ENCODE results near the gene LEMD1. TPM values are rescaled to one million over a fixed set of nuclear protein-coding genes. Genes with fewer than 3 reads are reported as not detected.

LEMD1 gene
- polyA plus RNA-seq, 1 donor from 2014 or later, result 67.6 TPM

DNA sequence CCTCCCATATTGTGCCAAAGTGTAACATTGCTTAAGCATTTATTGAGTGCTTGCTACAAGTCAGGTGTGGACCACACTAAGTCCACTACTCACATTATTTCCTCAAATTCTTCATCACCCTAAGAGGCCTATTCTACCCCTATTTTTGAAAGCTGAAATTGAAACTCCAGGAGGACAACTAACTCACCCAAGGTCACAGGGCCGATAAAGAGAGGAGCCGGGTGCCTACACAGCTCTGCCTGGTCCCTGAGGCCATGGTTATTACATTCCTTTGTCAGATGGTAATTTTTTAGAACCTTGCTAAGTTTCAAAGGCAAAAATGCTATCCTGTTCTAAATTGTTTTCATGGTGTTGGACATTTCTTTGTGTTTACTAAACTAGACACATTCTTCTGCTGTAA, 41.0 kb downstream of the LEMD1 start:
- Histone ChIP-seq H3K9ac (ENCODE audit: low read length) (no peak overlapping the region), H3F3A (ENCODE audit: insufficient read depth, low read length, poor library complexity, severe bottlenecking) (no peaks in the 10 kb centered on the region)
- TF ChIP-seq, protein P1, sequence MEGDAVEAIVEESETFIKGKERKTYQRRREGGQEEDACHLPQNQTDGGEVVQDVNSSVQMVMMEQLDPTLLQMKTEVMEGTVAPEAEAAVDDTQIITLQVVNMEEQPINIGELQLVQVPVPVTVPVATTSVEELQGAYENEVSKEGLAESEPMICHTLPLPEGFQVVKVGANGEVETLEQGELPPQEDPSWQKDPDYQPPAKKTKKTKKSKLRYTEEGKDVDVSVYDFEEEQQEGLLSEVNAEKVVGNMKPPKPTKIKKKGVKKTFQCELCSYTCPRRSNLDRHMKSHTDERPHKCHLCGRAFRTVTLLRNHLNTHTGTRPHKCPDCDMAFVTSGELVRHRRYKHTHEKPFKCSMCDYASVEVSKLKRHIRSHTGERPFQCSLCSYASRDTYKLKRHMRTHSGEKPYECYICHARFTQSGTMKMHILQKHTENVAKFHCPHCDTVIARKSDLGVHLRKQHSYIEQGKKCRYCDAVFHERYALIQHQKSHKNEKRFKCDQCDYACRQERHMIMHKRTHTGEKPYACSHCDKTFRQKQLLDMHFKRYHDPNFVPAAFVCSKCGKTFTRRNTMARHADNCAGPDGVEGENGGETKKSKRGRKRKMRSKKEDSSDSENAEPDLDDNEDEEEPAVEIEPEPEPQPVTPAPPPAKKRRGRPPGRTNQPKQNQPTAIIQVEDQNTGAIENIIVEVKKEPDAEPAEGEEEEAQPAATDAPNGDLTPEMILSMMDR (IDR thresholded peaks at IDR 0.05; ENCODE audit: poor library complexity, severe bottlenecking), result no peak
- TF ChIP-seq EP300 (conservative IDR thresholded peaks at IDR 0.05; ENCODE audit: poor library complexity, severe bottlenecking) (no peak), RAD21 (conservative IDR thresholded peaks at IDR 0.05) (no peak), MXI1 (conservative IDR thresholded peaks at IDR 0.05; ENCODE audit: poor library complexity, severe bottlenecking) (no peak), SMC3 (conservative IDR thresholded peaks at IDR 0.05; ENCODE audit: poor library complexity) (no peak), POLR2AphosphoS5 (IDR thresholded peaks at IDR 0.05) (no peak), EZH2 (IDR thresholded peaks at IDR 0.05; ENCODE audit: borderline replicate concordance, insufficient read depth, low read length, poor library complexity, severe bottlenecking) (no peak), TAF1 (IDR thresholded peaks at IDR 0.05; ENCODE audit: low read depth) (no peak)
- TF ChIP-seq, protein P2, sequence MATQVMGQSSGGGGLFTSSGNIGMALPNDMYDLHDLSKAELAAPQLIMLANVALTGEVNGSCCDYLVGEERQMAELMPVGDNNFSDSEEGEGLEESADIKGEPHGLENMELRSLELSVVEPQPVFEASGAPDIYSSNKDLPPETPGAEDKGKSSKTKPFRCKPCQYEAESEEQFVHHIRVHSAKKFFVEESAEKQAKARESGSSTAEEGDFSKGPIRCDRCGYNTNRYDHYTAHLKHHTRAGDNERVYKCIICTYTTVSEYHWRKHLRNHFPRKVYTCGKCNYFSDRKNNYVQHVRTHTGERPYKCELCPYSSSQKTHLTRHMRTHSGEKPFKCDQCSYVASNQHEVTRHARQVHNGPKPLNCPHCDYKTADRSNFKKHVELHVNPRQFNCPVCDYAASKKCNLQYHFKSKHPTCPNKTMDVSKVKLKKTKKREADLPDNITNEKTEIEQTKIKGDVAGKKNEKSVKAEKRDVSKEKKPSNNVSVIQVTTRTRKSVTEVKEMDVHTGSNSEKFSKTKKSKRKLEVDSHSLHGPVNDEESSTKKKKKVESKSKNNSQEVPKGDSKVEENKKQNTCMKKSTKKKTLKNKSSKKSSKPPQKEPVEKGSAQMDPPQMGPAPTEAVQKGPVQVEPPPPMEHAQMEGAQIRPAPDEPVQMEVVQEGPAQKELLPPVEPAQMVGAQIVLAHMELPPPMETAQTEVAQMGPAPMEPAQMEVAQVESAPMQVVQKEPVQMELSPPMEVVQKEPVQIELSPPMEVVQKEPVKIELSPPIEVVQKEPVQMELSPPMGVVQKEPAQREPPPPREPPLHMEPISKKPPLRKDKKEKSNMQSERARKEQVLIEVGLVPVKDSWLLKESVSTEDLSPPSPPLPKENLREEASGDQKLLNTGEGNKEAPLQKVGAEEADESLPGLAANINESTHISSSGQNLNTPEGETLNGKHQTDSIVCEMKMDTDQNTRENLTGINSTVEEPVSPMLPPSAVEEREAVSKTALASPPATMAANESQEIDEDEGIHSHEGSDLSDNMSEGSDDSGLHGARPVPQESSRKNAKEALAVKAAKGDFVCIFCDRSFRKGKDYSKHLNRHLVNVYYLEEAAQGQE (IDR thresholded peaks at IDR 0.05; ENCODE audit: borderline replicate concordance), result no peak

DNA sequence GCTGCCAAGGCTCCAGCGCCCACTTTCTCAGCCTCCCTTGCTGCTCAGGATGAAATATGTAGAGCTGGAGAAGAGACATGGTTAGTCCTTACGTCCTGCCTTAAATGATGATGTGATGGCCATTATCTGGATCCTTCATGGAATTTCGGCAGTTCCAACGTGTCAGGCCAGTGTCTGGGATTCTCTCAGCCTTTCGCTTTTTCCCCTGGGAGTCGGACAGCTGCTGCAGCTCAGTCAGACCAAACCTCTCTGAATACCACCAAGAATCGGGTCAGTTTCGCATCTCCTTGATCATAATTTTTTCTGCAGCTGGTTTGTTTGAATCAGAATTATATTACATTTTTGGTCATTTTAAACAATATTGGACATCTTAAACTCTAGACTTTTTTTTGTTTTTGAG, 42.8 kb downstream of the LEMD1 start:
- H4K20me1 ChIP-seq (ENCODE audit: insufficient read depth), result no peaks in the 10 kb centered on the region
- H3K36me3 ChIP-seq (ENCODE audit: insufficient read depth, low read length), result no peaks in the 10 kb centered on the region
- H3K9me3 ChIP-seq (ENCODE audit: low read length), result no peaks in the 10 kb centered on the region
- H3K4me2 ChIP-seq (ENCODE audit: low read length), result no peak overlapping the region
- no peak overlapping the region for H3K27ac ChIP-seq (ENCODE audit: low read length)
- H3K79me2 ChIP-seq (replicated peaks; ENCODE audit: insufficient read depth, low read length), result no peaks in the 10 kb centered on the region
- H3K27me3 ChIP-seq (ENCODE audit: insufficient read depth, low read depth, low read length), result no peaks in the 10 kb centered on the region
- no peak overlapping the region for H3K4me3 ChIP-seq (ENCODE audit: low read length)
- H3K9me2 ChIP-seq (ENCODE audit: insufficient read depth, low read length), result no peaks in the 10 kb centered on the region
- TF ChIP-seq, protein P1 (IDR thresholded peaks at IDR 0.05; ENCODE audit: poor library complexity, severe bottlenecking), result no peak
- TF ChIP-seq, protein P2 (IDR thresholded peaks at IDR 0.05; ENCODE audit: borderline replicate concordance), result no peak
- TF ChIP-seq SMC3 (conservative IDR thresholded peaks at IDR 0.05; ENCODE audit: poor library complexity), result no peak
- no peak for TF ChIP-seq RAD21 (conservative IDR thresholded peaks at IDR 0.05)
- H2AFZ ChIP-seq (ENCODE audit: low read depth, low read length), result no peak overlapping the region
- no peak overlapping the region for H3K9ac ChIP-seq (ENCODE audit: low read length)
- H3F3A ChIP-seq (ENCODE audit: insufficient read depth, low read length, poor library complexity, severe bottlenecking), result no peaks in the 10 kb centered on the region

More for the DNA sequence above, 41.0 kb downstream of the LEMD1 start:
- no peak overlapping the region for H3K4me3 ChIP-seq (ENCODE audit: low read length)
- H3K27ac ChIP-seq (ENCODE audit: low read length), result no peak overlapping the region
- no peaks in the 10 kb centered on the region for H3K36me3 ChIP-seq (ENCODE audit: insufficient read depth, low read length)
- H3K27me3 ChIP-seq (ENCODE audit: insufficient read depth, low read depth, low read length), result no peaks in the 10 kb centered on the region
- H2AFZ ChIP-seq (ENCODE audit: low read depth, low read length), result no peak overlapping the region
- H3K9me3 ChIP-seq (ENCODE audit: low read length), result no peaks in the 10 kb centered on the region
- H3K9me2 ChIP-seq (ENCODE audit: insufficient read depth, low read length), result no peaks in the 10 kb centered on the region
- no peaks in the 10 kb centered on the region for H4K20me1 ChIP-seq (ENCODE audit: insufficient read depth)
- H3K4me2 ChIP-seq (ENCODE audit: low read length), result no peak overlapping the region
- H3K79me2 ChIP-seq (replicated peaks; ENCODE audit: insufficient read depth, low read length), result no peaks in the 10 kb centered on the region
